Ishikawa (cell line): Measurements from ENCODE around the gene TRIO.

Source experiments
- CEBPB ChIP-seq: IDR thresholded peaks from 2 replicates; pipeline ENCODE4 v1.6.1; 2012
- CREB1 ChIP-seq: IDR thresholded peaks from 2 replicates; pipeline ENCODE4 v1.6.1; 2012; ENCODE audit warnings: low read depth
- EGR1 ChIP-seq: IDR thresholded peaks from 2 replicates; pipeline ENCODE4 v1.6.1; 2012
- EP300 ChIP-seq: IDR thresholded peaks from 2 replicates; pipeline ENCODE4 v1.6.1; 2012; ENCODE audit warnings: borderline replicate concordance
- FOXM1 ChIP-seq: IDR thresholded peaks from 2 replicates; pipeline ENCODE4 v1.6.1; 2012; ENCODE audit warnings: low read depth, borderline replicate concordance
- NFIC ChIP-seq: IDR thresholded peaks from 2 replicates; pipeline ENCODE4 v1.6.1; 2012
- RAD21 ChIP-seq: IDR thresholded peaks from 2 replicates; pipeline ENCODE4 v1.6.1; 2012; ENCODE audit warnings: low read depth
- TAF1 ChIP-seq: IDR thresholded peaks from 2 replicates; pipeline ENCODE4 v1.6.1; 2012; ENCODE audit warnings: low read depth, mild to moderate bottlenecking
- TCF12 ChIP-seq: IDR thresholded peaks from 2 replicates; pipeline ENCODE4 v1.6.1; 2012; ENCODE audit warnings: low read depth
- TEAD4 ChIP-seq: IDR thresholded peaks from 2 replicates; pipeline ENCODE4 v1.6.1; 2012
- YY1 ChIP-seq: IDR thresholded peaks from 2 replicates; pipeline ENCODE4 v1.6.1; 2012; ENCODE audit warnings: low read depth
- ZBTB7A ChIP-seq: IDR thresholded peaks from 2 replicates; pipeline ENCODE4 v1.6.1; 2012; ENCODE audit warnings: low read depth
- TF ChIP-seq, protein P1 (sequence below): IDR thresholded peaks from 2 replicates; pipeline ENCODE4 v1.6.1; 2012
- TF ChIP-seq, protein P2 (sequence below): IDR thresholded peaks from 2 replicates; pipeline ENCODE4 v1.6.1; 2012; ENCODE audit warnings: low read depth, mild to moderate bottlenecking
- TF ChIP-seq, protein P3 (sequence below): IDR thresholded peaks from 2 replicates; pipeline ENCODE4 v1.6.1; 2012

Gene TRIO

DNA sequence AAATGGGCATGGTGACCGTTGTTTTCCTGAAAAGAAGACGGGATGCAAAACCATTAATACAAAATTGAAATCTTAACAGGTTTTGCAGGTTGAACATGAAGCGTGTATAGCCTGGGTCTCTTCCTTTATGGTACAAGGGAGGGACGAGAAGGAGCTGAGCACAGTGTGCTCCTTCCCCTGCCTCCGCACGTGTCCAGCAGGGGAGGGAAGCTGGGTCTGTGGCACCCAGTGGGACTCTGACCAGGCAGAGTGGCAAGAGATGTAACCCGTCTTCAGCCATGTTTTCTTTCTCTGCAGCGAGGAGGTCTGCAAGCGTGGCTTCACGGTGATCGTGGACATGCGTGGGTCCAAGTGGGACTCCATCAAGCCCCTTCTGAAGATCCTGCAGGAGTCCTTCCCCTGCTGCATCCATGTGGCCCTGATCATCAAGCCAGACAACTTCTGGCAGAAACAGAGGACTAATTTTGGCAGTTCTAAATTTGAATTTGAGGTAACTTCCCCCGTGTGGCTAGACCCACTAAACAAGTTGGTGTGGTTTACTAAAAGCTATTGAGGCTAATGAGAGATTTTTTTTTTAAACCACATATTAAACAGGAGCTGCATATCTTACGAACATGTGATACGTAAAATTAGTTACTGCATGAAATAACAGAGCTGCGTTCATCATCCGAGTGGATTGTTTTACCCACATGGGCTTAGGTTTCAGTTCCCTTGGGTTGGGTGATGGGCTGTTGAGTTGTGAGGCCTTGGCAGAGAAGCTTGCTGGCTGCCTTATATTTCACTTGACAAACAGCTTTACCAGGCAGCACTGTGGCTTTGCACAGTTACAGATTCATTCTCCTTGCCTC is 143.7 kb downstream of the TRIO start:
- TF ChIP-seq, protein P1, sequence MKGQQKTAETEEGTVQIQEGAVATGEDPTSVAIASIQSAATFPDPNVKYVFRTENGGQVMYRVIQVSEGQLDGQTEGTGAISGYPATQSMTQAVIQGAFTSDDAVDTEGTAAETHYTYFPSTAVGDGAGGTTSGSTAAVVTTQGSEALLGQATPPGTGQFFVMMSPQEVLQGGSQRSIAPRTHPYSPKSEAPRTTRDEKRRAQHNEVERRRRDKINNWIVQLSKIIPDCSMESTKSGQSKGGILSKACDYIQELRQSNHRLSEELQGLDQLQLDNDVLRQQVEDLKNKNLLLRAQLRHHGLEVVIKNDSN = no peak
- no peak for TF ChIP-seq RAD21
- TF ChIP-seq, protein P2, sequence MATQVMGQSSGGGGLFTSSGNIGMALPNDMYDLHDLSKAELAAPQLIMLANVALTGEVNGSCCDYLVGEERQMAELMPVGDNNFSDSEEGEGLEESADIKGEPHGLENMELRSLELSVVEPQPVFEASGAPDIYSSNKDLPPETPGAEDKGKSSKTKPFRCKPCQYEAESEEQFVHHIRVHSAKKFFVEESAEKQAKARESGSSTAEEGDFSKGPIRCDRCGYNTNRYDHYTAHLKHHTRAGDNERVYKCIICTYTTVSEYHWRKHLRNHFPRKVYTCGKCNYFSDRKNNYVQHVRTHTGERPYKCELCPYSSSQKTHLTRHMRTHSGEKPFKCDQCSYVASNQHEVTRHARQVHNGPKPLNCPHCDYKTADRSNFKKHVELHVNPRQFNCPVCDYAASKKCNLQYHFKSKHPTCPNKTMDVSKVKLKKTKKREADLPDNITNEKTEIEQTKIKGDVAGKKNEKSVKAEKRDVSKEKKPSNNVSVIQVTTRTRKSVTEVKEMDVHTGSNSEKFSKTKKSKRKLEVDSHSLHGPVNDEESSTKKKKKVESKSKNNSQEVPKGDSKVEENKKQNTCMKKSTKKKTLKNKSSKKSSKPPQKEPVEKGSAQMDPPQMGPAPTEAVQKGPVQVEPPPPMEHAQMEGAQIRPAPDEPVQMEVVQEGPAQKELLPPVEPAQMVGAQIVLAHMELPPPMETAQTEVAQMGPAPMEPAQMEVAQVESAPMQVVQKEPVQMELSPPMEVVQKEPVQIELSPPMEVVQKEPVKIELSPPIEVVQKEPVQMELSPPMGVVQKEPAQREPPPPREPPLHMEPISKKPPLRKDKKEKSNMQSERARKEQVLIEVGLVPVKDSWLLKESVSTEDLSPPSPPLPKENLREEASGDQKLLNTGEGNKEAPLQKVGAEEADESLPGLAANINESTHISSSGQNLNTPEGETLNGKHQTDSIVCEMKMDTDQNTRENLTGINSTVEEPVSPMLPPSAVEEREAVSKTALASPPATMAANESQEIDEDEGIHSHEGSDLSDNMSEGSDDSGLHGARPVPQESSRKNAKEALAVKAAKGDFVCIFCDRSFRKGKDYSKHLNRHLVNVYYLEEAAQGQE = no peak
- no peak for TF ChIP-seq TAF1
- no peak for TF ChIP-seq ZBTB7A
- TF ChIP-seq EGR1 = no peak
- TF ChIP-seq TEAD4 = no peak
- TF ChIP-seq CEBPB = no peak
- TF ChIP-seq EP300 = no peak

DNA sequence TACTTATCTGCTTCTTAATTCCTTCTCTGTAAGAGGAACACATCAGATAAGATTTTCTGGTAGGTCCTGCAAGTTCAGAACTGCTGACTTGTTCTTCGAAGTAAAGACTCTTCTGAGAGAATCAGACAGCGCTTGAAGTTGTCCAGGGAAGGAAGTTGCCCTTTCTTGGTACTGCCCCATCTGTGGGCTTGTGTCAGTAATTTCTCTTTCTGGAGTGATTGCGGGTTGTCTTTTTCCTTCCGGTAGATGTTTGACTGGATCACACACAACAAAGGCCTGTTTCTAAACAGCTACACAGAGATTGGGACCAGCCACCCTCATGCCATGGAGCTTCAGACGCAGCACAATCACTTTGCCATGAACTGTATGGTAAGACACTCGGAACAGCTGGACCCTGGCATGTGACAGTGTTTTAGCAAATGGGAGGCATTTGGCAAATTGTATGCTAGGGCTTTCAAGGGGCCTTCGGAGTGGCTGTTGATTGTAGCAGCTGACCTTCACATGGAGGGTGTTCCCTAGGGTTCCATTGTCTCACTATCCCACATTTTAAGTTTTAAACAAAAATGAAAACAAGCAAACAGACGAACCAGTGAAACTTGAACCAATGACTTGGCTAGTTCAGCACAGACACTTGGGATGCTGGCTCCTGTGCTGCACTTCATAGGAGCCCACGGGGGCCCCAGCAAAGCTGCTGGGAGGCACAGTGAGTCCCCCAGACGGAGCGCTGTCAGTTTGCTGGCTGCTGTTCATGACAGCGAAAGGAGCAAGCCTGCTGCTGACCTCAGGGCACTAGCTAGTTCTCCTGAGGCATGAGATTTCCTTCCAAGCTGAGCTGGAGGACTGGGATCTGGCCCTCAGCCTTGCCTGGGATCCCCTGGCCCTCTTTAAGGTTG is 149.9 kb downstream of the TRIO start:
- TF ChIP-seq EGR1 (no peak), ZBTB7A (no peak), CEBPB (no peak), TCF12 (no peak), TEAD4 (no peak), TAF1 (no peak), RAD21 (no peak), EP300 (no peak), CREB1 (no peak), YY1 (no peak), NFIC (no peak), FOXM1 (no peak)
- TF ChIP-seq, protein P1 = no peak
- TF ChIP-seq, protein P2 = no peak
- TF ChIP-seq, protein P3, sequence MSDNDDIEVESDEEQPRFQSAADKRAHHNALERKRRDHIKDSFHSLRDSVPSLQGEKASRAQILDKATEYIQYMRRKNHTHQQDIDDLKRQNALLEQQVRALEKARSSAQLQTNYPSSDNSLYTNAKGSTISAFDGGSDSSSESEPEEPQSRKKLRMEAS = no peak

DNA sequence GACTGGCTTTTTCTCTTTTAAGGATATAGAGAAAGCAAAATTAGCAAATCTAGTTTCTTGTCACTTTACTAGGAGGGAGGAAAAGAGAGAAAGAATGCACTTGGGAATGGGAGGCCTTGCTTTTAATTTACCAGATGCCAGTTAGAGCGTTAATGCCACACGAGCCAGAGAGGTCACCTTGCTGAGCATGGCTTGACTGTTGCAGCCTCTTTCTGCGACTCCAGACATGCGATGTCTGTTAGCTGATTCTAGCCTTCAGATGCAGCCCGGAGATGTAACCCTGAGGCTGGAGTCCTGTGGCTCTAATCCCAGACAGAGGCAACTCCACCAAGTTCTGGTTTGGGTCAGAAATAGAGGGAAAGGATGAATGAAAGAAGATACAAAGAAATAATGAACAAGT is 152.5 kb downstream of the TRIO start:
- TF ChIP-seq EGR1 = no peak
- TF ChIP-seq, protein P2 = no peak
- no peak for TF ChIP-seq TCF12
- TF ChIP-seq TEAD4 = no peak
- TF ChIP-seq TAF1 = no peak
- TF ChIP-seq ZBTB7A = no peak
- no peak for TF ChIP-seq CREB1
- no peak for TF ChIP-seq CEBPB
- no peak for TF ChIP-seq YY1
- TF ChIP-seq NFIC = no peak
- TF ChIP-seq, protein P3 = no peak
- no peak for TF ChIP-seq EP300
- TF ChIP-seq, protein P1 = no peak
